A172 (cell line): ENCODE data around the gene CAMK1G. TPM values are rescaled to one million over a fixed set of nuclear protein-coding genes. Genes with fewer than 3 reads are reported as not detected.

Experiments used
- DNase-seq: peaks from one replicate; pipeline ENCODE4 v3.0.0-alpha.2; 2015; ENCODE audit warnings: low spot score
- total RNA-seq: library from RNA; depleted of rRNA; stranded (reverse); fragments of >200 nt; shearing (Covaris generic); gene quantifications from 2 replicates; pipeline ENCODE4 v1.2.3, GENCODE V29; 2014

CAMK1G gene
- total RNA-seq, 1 experiment from 2014 or later = not detected

- no peak for DNase-seq
Observed at GRCh38 chr1:209564849-209565248, 18.7 kb upstream of the CAMK1G start.

GRCh38 chr1:209565759-209566678 lies 17.5 kb upstream of the CAMK1G start:
- peak; percentile 84 for DNase-seq

- peak; percentile 88 for DNase-seq
Observed at GRCh38 chr1:209567698-209568175, 15.8 kb upstream of the CAMK1G start.

GRCh38 chr1:209569455-209570207 lies 13.9 kb upstream of the CAMK1G start:
- DNase-seq = peak; percentile 82

GRCh38 chr1:209570743-209571142 lies 12.8 kb upstream of the CAMK1G start:
- no peak for DNase-seq

GRCh38 chr1:209576392-209577197 lies 6.9 kb upstream of the CAMK1G start:
- DNase-seq = peak; percentile 90

- DNase-seq = peak; percentile 73
Observed at GRCh38 chr1:209577346-209577745, 6.2 kb upstream of the CAMK1G start.

GRCh38 chr1:209580577-209580976 lies 2.9 kb upstream of the CAMK1G start:
- DNase-seq = no peak

- DNase-seq = no peak
Observed at GRCh38 chr1:209584231-209584672, 738 bp downstream of the CAMK1G start.

GRCh38 chr1:209585197-209585596 lies 1.7 kb downstream of the CAMK1G start:
- DNase-seq = no peak

- no peak for DNase-seq
Observed at GRCh38 chr1:209585672-209586071, 2.2 kb downstream of the CAMK1G start.

GRCh38 chr1:209586221-209586740 lies 2.8 kb downstream of the CAMK1G start:
- no peak for DNase-seq

- peak; percentile 93 for DNase-seq
Observed at GRCh38 chr1:209587789-209588188, 4.3 kb downstream of the CAMK1G start.

GRCh38 chr1:209589440-209589839 lies 5.9 kb downstream of the CAMK1G start:
- no peak for DNase-seq

- DNase-seq = no peak
Observed at GRCh38 chr1:209589863-209590262, 6.3 kb downstream of the CAMK1G start.

- peak; percentile 49 for DNase-seq
Observed at GRCh38 chr1:209590405-209590804, 6.9 kb downstream of the CAMK1G start.

- no peak for DNase-seq
Observed at GRCh38 chr1:209593747-209594146, 10.2 kb downstream of the CAMK1G start.

- no peak for DNase-seq
Observed at GRCh38 chr1:209594440-209594839, 10.9 kb downstream of the CAMK1G start.

GRCh38 chr1:209595028-209595427 lies 11.5 kb downstream of the CAMK1G start:
- no peak for DNase-seq

GRCh38 chr1:209595599-209596285 lies 12.2 kb downstream of the CAMK1G start:
- no peak for DNase-seq

- DNase-seq = peak; percentile 42
Observed at GRCh38 chr1:209597499-209597898, 14.0 kb downstream of the CAMK1G start.
